NB4 (cell line): ENCODE measurements around the gene SMIM38.

ENCODE experiments used
- CTCF ChIP-seq: IDR thresholded peaks from one replicate; pipeline ENCODE4 v1.5.1; 2012; ENCODE audit warnings: low read depth, low read length
- POLR2A ChIP-seq: IDR thresholded peaks from 2 replicates; pipeline ENCODE4 v1.6.1; 2011; ENCODE audit warnings: mild to moderate bottlenecking; ENCODE audit not compliant: insufficient read length; ENCODE audit errors: extremely low read depth

DNA sequence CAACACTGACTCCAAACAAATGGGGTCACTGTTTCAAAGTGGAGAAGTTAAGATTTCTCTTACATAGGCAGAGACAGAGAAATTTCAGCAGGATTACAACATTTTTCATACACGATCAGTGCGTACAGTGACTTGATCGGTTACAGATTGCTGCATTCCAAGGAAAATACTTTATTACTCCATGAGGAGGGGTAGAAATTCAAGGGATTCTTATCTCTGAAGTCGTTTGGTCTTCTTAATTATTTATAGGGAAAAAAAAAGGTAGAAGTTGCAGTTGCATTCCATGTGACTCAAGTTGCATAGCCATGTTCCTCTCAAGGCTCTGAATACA lies 10.7 kb upstream of the SMIM38 start:
- TF ChIP-seq POLR2A, result no peak
- TF ChIP-seq CTCF, result no peak
